WTC11 (cell line): Measurements from ENCODE around the gene BLZF1. TPM values are rescaled to one million over a fixed set of nuclear protein-coding genes. Genes with fewer than 3 reads are reported as not detected.

Experiments used
- ATAC-seq: fragments of 200-7000 bp; cut with Tn5 transposase; 2 replicates; pipeline ENCODE4 v1.10.0; 2021; ENCODE audit warnings: mild to moderate bottlenecking, moderate library complexity
- CTCF ChIA-PET: fragments of 300-600 bp; sonication (Branson Sonifier 250); formaldehyde crosslinking; loops from one replicate; lab custom pipeline; 2021; ENCODE audit warnings: antibody characterized with exemption; lab: Charles Lee
- POLR2A ChIA-PET: fragments of 350-600 bp; sonication (Branson Sonifier 250); formaldehyde crosslinking; loops from one replicate; lab custom pipeline; 2021; ENCODE audit warnings: antibody characterized with exemption; lab: Charles Lee
- DNase-seq: peaks from one replicate; pipeline ENCODE4 v3.0.0; 2021; ENCODE audit warnings: low spot score
- H3K27ac Mint-ChIP-seq: 2 replicates; pipeline ENCODE4 v1.8.0; 2021; ENCODE audit warnings: mixed read lengths
- H3K27me3 Mint-ChIP-seq: 2 replicates; pipeline ENCODE4 v1.8.0; 2021; ENCODE audit warnings: low read depth, mild to moderate bottlenecking, moderate library complexity, mixed read lengths
- H3K36me3 Mint-ChIP-seq: 2 replicates; pipeline ENCODE4 v1.8.0; 2021; ENCODE audit warnings: mixed read lengths
- H3K4me1 Mint-ChIP-seq: 2 replicates; pipeline ENCODE4 v1.8.0; 2022; ENCODE audit warnings: mixed read lengths
- H3K4me3 Mint-ChIP-seq: 2 replicates; pipeline ENCODE4 v1.8.0; 2021; ENCODE audit warnings: mild to moderate bottlenecking, moderate library complexity, mixed read lengths
- H3K9me3 Mint-ChIP-seq: 2 replicates; pipeline ENCODE4 v1.8.0; 2021; ENCODE audit warnings: mixed read lengths
- CBFB ChIP-seq: sonication (generic); formaldehyde crosslinking; IDR thresholded peaks from 2 replicates; pipeline ENCODE4 v1.8.1; 2022; ENCODE audit warnings: mild to moderate bottlenecking, low read depth, missing genetic modification reagents
- CTCF ChIP-seq: fragments of 200-600 bp; IDR thresholded peaks from 2 replicates; pipeline ENCODE4 v1.8.0; 2022; ENCODE audit warnings: antibody characterized with exemption
- E2F1 ChIP-seq: sonication (generic); formaldehyde crosslinking; IDR thresholded peaks from 2 replicates; pipeline ENCODE4 v1.8.0; 2022; ENCODE audit warnings: mild to moderate bottlenecking, missing genetic modification reagents
- FOXP4 ChIP-seq: sonication (generic); formaldehyde crosslinking; IDR thresholded peaks from 2 replicates; pipeline ENCODE4 v1.8.0; 2022; ENCODE audit warnings: mild to moderate bottlenecking, missing genetic modification reagents
- GABPB1 ChIP-seq: sonication (generic); formaldehyde crosslinking; IDR thresholded peaks from 2 replicates; pipeline ENCODE4 v1.8.1; 2023; ENCODE audit warnings: mild to moderate bottlenecking, missing genetic modification reagents
- HMGA2 ChIP-seq: fragments of 250-450 bp; sonication (Bioruptor Pico); IDR thresholded peaks from 2 replicates; pipeline ENCODE4 v1.4.0; 2021; ENCODE audit warnings: mild to moderate bottlenecking, moderate library complexity
- NFATC4 ChIP-seq: fragments of 250-450 bp; sonication (Bioruptor Pico); IDR thresholded peaks from 2 replicates; pipeline ENCODE4 v1.9.0; 2021; ENCODE audit warnings: mild to moderate bottlenecking
- TEAD1 ChIP-seq: sonication (generic); formaldehyde crosslinking; IDR thresholded peaks from 2 replicates; pipeline ENCODE4 v1.8.0; 2022; ENCODE audit warnings: mild to moderate bottlenecking, missing genetic modification reagents
- USF2 ChIP-seq: sonication (generic); formaldehyde crosslinking; IDR thresholded peaks from 2 replicates; pipeline ENCODE4 v1.8.1; 2023; ENCODE audit warnings: mild to moderate bottlenecking, missing genetic modification reagents, moderate library complexity
- ZNF263 ChIP-seq: sonication (generic); formaldehyde crosslinking; IDR thresholded peaks from 2 replicates; pipeline ENCODE4 v1.8.1; 2022; ENCODE audit warnings: low read depth, mild to moderate bottlenecking, moderate library complexity, missing genetic modification reagents
- ZNF317 ChIP-seq: sonication (generic); formaldehyde crosslinking; IDR thresholded peaks from 2 replicates; pipeline ENCODE4 v1.8.1; 2023; ENCODE audit warnings: low read depth, mild to moderate bottlenecking, moderate library complexity, missing genetic modification reagents, borderline replicate concordance
- ZNF416 ChIP-seq: fragments of 250-450 bp; sonication (Bioruptor Pico); IDR thresholded peaks from 2 replicates; pipeline ENCODE4 v1.9.0; 2021; ENCODE audit warnings: mild to moderate bottlenecking, inconsistent platforms
- ZNF423 ChIP-seq: fragments of 250-450 bp; sonication (Bioruptor Pico); IDR thresholded peaks from 2 replicates; pipeline ENCODE4 v2.1.2; 2022; ENCODE audit warnings: mild to moderate bottlenecking, moderate library complexity
- total RNA-seq: library from RNA; stranded (reverse); gene quantifications from 3 replicates; pipeline ENCODE4 v1.2.3, GENCODE V29; 2021
- TF ChIP-seq, protein P1 (sequence below): fragments of 250-450 bp; sonication (Bioruptor Pico); IDR thresholded peaks from 2 replicates; pipeline ENCODE4 v1.9.0; 2021; ENCODE audit warnings: moderate library complexity, mild to moderate bottlenecking, inconsistent platforms, borderline replicate concordance
- TF ChIP-seq, protein P2 (sequence below): sonication (generic); formaldehyde crosslinking; IDR thresholded peaks from 2 replicates; pipeline ENCODE4 v1.8.1; 2022; ENCODE audit warnings: mild to moderate bottlenecking, missing genetic modification reagents, moderate library complexity, borderline replicate concordance
- TF ChIP-seq, protein P3 (sequence below): sonication (generic); formaldehyde crosslinking; IDR thresholded peaks from 2 replicates; pipeline ENCODE4 v1.8.0; 2022; ENCODE audit warnings: missing genetic modification reagents

BLZF1 gene
- total RNA-seq, 1 experiment from 2014 or later = 8.3 TPM

DNA sequence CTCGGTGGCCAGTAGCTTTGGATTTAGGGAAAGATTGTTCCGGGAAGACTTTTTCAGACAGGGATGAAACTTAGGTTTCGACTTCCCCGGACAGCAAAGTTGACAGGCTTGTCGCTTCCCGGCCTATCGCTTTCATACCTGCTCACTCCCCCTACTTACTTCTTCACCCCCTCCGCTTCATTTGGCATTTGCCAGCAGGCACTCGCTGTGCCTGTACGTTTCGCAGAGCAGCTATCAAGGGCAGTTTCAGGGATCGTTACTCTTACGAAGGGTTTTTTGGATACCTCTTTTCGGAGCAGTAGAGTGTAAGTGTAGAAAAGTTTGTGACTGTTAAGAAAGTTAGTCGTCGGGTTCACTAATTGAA, 393 bp downstream of the BLZF1 start:
- Mint-ChIP-seq H3K27ac (no peak overlapping the region), H3K27me3 (no peaks in the 10 kb centered on the region), H3K36me3 (peaks cover 4% of the 10 kb centered on the region; the same call in 1 of the 2 replicates), H3K9me3 (no peaks in the 10 kb centered on the region), H3K4me3 (no peak overlapping the region), H3K4me1 (no peaks in the 10 kb centered on the region; the same call in 1 of the 2 replicates)
- DNase-seq (no peak), ATAC-seq (peak; percentile 19)
- ChIA-PET POLR2A (no interaction called here), CTCF (interaction anchor here (1.2 to 1.6 kb wide), 5 partner anchors 20 to 765 kb away, joined by 3 to 10 read pairs (median 6); no protein-coding TSS in a partner anchor)
- TF ChIP-seq, protein P1, sequence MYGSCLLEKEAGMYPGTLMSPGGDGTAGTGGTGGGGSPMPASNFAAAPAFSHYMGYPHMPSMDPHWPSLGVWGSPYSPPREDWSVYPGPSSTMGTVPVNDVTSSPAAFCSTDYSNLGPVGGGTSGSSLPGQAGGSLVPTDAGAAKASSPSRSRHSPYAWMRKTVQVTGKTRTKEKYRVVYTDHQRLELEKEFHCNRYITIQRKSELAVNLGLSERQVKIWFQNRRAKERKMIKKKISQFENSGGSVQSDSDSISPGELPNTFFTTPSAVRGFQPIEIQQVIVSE (CRISPR knock-in tag) = no peak

DNA sequence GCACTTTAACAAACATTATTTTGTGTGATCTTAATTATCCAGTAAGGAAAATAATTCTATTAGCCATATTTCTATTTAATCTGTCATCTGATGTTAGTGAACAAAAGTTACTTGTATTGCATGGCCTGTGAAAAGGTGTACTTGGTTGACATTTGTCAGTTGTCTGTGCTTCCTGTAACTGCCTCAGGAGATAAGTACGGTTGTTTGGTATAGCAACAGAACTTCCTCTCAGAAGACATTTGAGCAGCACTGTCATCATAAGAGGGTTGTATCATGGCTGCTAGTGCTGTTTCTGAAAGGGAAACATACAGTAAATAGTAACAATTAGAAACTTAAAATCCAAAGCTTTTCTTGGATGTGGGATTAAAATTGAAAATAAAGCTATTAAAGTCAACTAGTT, 3.4 kb downstream of the BLZF1 start:
- no peaks in the 10 kb centered on the region for H3K9me3 Mint-ChIP-seq
- H3K36me3 Mint-ChIP-seq = peaks cover 4% of the 10 kb centered on the region; the same call in 1 of the 2 replicates
- ATAC-seq (no peak), DNase-seq (no peak)
- ChIA-PET CTCF (no interaction called here), POLR2A (no interaction called here)
- H3K4me3 Mint-ChIP-seq = no peak overlapping the region
- H3K27me3 Mint-ChIP-seq = no peaks in the 10 kb centered on the region
- TF ChIP-seq NFATC4 (CRISPR knock-in tag) (no peak), ZNF317 (CRISPR knock-in tag) (no peak), GABPB1 (CRISPR knock-in tag) (no peak), USF2 (no peak), ZNF423 (no peak)
- H3K27ac Mint-ChIP-seq = no peak overlapping the region
- H3K4me1 Mint-ChIP-seq = no peaks in the 10 kb centered on the region; the same call in 1 of the 2 replicates

GRCh38 chr1:169381162-169381561, 13.2 kb downstream of the BLZF1 start:
- DNase-seq (no peak), ATAC-seq (no peak)
- no peaks in the 10 kb centered on the region for H3K27me3 Mint-ChIP-seq
- no peak overlapping the region for H3K27ac Mint-ChIP-seq
- POLR2A ChIA-PET = no interaction called here
- H3K9me3 Mint-ChIP-seq = no peaks in the 10 kb centered on the region
- H3K4me3 Mint-ChIP-seq = no peak overlapping the region
- H3K4me1 Mint-ChIP-seq = peaks cover 3% of the 10 kb centered on the region; the same call in 1 of the 2 replicates
- no peak for TF ChIP-seq ZNF263 (CRISPR knock-in tag)
- no peak for TF ChIP-seq CBFB (CRISPR knock-in tag)
- no peak for TF ChIP-seq NFATC4 (CRISPR knock-in tag)
- no peak for TF ChIP-seq TEAD1 (CRISPR knock-in tag)
- TF ChIP-seq E2F1 = no peak
- TF ChIP-seq, protein P2, sequence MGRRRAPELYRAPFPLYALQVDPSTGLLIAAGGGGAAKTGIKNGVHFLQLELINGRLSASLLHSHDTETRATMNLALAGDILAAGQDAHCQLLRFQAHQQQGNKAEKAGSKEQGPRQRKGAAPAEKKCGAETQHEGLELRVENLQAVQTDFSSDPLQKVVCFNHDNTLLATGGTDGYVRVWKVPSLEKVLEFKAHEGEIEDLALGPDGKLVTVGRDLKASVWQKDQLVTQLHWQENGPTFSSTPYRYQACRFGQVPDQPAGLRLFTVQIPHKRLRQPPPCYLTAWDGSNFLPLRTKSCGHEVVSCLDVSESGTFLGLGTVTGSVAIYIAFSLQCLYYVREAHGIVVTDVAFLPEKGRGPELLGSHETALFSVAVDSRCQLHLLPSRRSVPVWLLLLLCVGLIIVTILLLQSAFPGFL (CRISPR knock-in tag) = no peak
- no peak for TF ChIP-seq HMGA2 (CRISPR knock-in tag)
- TF ChIP-seq USF2 = no peak
- H3K36me3 Mint-ChIP-seq = peaks cover 9% of the 10 kb centered on the region; the same call in 1 of the 2 replicates
- CTCF ChIA-PET = no interaction called here

- ATAC-seq (no peak), DNase-seq (no peak)
- no peak overlapping the region for H3K27ac Mint-ChIP-seq
- no peak overlapping the region for H3K4me3 Mint-ChIP-seq
- ChIA-PET CTCF (no interaction called here), POLR2A (no interaction called here)
- H3K9me3 Mint-ChIP-seq = no peaks in the 10 kb centered on the region
- H3K36me3 Mint-ChIP-seq = peaks cover 6% of the 10 kb centered on the region; the same call in 1 of the 2 replicates
- H3K4me1 Mint-ChIP-seq = peaks cover 3% of the 10 kb centered on the region; the same call in 1 of the 2 replicates
- H3K27me3 Mint-ChIP-seq = no peaks in the 10 kb centered on the region
- no peak for TF ChIP-seq TEAD1 (CRISPR knock-in tag)
- no peak for TF ChIP-seq CTCF
- TF ChIP-seq ZNF416 = no peak
- TF ChIP-seq FOXP4 (CRISPR knock-in tag) = no peak
- TF ChIP-seq, protein P3, sequence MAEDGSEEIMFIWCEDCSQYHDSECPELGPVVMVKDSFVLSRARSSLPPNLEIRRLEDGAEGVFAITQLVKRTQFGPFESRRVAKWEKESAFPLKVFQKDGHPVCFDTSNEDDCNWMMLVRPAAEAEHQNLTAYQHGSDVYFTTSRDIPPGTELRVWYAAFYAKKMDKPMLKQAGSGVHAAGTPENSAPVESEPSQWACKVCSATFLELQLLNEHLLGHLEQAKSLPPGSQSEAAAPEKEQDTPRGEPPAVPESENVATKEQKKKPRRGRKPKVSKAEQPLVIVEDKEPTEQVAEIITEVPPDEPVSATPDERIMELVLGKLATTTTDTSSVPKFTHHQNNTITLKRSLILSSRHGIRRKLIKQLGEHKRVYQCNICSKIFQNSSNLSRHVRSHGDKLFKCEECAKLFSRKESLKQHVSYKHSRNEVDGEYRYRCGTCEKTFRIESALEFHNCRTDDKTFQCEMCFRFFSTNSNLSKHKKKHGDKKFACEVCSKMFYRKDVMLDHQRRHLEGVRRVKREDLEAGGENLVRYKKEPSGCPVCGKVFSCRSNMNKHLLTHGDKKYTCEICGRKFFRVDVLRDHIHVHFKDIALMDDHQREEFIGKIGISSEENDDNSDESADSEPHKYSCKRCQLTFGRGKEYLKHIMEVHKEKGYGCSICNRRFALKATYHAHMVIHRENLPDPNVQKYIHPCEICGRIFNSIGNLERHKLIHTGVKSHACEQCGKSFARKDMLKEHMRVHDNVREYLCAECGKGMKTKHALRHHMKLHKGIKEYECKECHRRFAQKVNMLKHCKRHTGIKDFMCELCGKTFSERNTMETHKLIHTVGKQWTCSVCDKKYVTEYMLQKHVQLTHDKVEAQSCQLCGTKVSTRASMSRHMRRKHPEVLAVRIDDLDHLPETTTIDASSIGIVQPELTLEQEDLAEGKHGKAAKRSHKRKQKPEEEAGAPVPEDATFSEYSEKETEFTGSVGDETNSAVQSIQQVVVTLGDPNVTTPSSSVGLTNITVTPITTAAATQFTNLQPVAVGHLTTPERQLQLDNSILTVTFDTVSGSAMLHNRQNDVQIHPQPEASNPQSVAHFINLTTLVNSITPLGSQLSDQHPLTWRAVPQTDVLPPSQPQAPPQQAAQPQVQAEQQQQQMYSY (CRISPR knock-in tag) = no peak
Measured at GRCh38 chr1:169383449-169383848, 15.5 kb downstream of the BLZF1 start.
